ENCODE results near the gene NUP214.

The NUP214 gene

DNA sequence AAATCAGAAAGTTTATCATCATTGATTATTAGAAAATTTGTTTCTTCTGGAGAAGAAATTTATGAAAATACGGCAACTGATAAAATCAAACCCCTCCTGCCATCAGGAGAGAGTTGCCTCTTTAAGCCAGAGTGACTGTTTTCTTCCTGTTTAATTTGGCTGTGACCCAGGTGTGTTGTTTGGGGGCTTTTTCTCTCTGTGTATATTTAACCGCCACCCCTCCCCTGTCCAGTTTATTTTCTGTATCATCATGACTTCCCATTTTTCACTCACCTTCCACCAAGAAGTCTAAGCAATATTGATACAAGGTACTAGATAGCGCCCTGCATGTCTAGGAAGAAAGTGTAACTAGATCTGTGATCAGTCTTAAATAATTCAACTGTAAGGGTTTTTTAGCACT lies 100.8 kb downstream of the NUP214 start:
- no peak for TF ChIP-seq ZFX (IDR thresholded peaks at IDR 0.05; ENCODE audit: borderline replicate concordance)
- TF ChIP-seq, protein P1, sequence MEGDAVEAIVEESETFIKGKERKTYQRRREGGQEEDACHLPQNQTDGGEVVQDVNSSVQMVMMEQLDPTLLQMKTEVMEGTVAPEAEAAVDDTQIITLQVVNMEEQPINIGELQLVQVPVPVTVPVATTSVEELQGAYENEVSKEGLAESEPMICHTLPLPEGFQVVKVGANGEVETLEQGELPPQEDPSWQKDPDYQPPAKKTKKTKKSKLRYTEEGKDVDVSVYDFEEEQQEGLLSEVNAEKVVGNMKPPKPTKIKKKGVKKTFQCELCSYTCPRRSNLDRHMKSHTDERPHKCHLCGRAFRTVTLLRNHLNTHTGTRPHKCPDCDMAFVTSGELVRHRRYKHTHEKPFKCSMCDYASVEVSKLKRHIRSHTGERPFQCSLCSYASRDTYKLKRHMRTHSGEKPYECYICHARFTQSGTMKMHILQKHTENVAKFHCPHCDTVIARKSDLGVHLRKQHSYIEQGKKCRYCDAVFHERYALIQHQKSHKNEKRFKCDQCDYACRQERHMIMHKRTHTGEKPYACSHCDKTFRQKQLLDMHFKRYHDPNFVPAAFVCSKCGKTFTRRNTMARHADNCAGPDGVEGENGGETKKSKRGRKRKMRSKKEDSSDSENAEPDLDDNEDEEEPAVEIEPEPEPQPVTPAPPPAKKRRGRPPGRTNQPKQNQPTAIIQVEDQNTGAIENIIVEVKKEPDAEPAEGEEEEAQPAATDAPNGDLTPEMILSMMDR (IDR thresholded peaks at IDR 0.05): no peak

DNA sequence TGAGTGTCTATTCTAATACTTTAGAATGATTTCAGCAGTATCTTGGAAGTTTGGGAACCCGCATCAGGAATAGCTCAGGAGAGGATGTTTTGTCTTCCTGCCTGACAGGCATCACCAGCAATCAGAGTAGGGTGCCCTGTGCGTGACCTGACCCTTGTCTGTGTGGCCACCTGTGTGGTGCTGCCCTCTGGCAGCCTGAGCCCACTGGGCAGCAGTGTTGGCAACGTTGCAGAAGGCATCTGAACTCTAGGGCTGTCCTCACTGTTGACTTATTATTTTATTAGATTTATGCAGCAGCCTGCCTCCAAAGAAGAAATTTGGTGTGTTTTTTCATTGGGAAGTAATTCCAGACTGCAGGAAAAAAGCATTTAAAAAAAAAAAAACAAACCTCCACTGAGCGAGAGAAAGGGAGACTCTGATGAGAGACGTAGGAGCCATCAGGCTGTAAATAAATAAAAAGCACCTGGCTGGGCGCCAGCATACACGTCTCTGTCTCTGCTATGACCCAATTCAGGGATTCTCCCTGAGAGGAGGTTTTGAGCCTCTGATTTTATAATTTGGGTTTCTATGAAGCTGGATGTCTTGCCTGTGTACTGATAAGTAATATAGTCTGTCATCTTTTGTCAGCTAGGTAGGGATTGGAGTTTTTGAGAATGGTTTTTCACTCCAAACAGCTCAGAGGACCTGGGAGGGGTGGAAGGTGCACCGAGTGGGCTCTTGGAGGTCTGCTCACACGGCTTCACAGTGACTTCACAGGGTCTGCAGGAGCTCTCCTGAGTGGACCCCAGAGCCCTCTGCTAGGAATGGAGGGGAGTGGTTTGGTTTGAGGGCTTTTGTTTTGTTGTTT lies 101.9 kb downstream of the NUP214 start:
- no peak overlapping the region for H3K27ac ChIP-seq
- no peak for TF ChIP-seq ZFX (IDR thresholded peaks at IDR 0.05; ENCODE audit: borderline replicate concordance)
- TF ChIP-seq, protein P1 (IDR thresholded peaks at IDR 0.05): no peak

More for the DNA sequence above, 100.8 kb downstream of the NUP214 start:
- no peak overlapping the region for H3K27ac ChIP-seq

DNA sequence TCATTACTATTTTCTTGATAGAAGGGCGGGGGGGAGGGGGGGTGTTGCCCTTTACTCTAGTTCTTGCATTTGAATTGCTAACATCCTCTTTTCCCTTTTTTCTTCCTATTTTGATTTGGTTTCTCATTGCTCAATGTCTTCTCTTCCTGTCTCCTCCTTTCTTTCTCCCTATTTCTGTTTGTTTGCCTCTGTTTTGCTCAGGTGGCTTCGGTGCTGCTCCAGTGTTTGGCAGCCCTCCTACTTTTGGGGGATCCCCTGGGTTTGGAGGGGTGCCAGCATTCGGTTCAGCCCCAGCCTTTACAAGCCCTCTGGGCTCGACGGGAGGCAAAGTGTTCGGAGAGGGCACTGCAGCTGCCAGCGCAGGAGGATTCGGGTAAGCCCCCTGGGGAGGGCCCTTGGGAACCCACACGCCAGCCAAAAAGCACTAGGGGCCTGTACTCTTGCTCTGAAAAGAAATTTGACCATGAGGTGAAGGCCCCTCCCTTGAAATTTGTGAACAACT lies 102.6 kb downstream of the NUP214 start:
- H3K27ac ChIP-seq: no peak overlapping the region
- TF ChIP-seq, protein P1 (IDR thresholded peaks at IDR 0.05): no peak
- TF ChIP-seq ZFX (IDR thresholded peaks at IDR 0.05; ENCODE audit: borderline replicate concordance): no peak

DNA sequence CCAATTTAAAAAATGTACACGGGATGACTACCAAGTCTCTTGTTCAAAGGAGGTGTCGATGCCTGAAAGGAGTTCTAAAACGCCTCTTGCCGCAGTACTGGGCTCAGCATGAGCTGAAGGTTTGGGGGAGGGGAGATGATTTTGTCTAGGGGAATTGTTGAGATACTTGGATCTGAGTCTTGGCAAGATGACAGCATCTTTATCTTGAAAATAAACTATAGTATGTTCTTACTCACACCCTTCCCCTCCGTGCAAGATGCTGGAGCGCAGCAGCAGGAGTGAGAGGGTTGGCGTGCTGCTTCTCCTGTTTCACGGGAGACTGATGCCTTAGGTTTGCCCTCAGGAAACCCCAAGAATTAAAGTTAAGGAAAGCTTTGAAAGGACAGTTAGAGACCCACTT lies 103.6 kb downstream of the NUP214 start:
- no peak overlapping the region for H3K27ac ChIP-seq
- TF ChIP-seq, protein P1 (IDR thresholded peaks at IDR 0.05): no peak
- no peak for TF ChIP-seq ZFX (IDR thresholded peaks at IDR 0.05; ENCODE audit: borderline replicate concordance)

DNA sequence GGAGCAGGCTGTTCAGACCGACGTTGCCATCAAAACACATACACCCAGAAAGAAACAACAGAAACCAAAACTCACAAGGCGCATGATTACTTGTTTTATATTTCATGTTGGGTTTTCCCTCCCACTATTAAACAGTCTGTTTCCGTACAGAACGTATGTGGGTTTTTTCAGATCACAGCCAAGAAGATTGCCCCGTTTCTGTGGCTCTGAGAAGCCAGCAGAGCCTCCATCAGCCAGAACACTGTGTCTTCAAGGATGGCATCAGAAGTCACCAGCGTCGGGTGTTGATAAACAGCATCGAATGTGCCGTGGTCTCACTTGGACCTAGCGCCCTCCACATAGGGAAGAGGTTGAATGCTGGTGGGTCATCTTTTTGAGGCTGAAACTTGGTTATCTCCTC lies 108.2 kb downstream of the NUP214 start:
- no peak overlapping the region for H3K27ac ChIP-seq
- TF ChIP-seq, protein P1 (IDR thresholded peaks at IDR 0.05): no peak
- TF ChIP-seq ZFX (IDR thresholded peaks at IDR 0.05; ENCODE audit: borderline replicate concordance): no peak

DNA sequence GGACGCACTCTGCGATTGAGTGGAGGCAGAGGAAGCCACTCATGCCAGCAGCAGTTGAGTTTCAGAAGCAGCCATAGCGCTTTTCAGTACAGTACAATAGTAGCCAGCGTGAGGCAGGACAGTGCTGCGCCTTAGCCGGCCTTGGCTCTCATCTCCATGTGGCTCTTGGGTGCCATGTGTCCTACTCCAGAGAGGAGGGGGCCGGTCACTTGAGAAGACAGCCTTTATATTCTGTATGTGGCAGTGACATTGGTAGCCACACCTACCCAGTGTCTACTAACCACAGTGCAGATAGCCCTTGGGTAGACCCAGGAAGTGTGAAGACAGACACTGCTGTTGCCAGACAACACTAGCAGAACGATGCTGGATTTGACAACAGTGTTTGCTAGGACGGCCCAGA lies 108.6 kb downstream of the NUP214 start:
- no peak overlapping the region for H3K27ac ChIP-seq
- no peak for TF ChIP-seq ZFX (IDR thresholded peaks at IDR 0.05; ENCODE audit: borderline replicate concordance)
- TF ChIP-seq, protein P1 (IDR thresholded peaks at IDR 0.05): no peak

DNA sequence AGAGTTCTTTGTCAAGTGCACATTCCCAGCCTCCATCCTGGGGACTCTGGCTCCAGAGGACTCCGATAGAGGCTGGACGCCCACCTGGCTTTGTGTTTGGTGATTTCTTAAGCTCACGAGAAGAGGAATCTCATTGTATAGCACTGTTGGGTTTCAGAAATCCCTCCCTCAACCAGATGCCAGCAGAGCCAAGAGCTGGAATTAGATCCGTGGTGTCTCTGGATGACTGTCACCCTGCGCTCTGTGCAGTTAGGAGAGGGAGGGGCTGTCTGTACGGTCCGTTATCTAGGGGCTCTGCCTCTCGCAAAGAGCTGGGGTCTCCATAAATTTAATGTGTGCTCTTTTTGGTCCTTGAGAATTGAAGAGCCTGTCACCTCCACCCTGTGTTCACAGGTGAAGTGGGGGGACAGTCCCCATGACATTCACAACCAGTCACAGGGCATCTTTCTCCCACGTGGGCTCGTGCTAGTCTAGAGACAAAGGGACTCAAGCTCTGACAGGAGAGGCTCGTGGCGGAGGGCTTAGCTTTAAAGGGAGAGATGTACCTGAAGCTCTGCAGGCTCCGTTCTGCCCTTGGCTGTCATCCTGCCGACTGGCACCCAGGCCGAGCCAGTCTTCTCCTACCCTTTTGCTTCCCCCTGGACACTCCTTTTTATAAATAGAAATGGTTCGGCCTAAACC lies 109.6 kb downstream of the NUP214 start:
- no peak overlapping the region for H3K27ac ChIP-seq
- TF ChIP-seq, protein P1 (IDR thresholded peaks at IDR 0.05): no peak
- no peak for TF ChIP-seq ZFX (IDR thresholded peaks at IDR 0.05; ENCODE audit: borderline replicate concordance)
